Erythroblast (primary cell): ENCODE results near the gene SORT1.

Experiments used
- GATA1 ChIP-seq: IDR thresholded peaks from 2 replicates; pipeline ENCODE4 v1.6.1; 2011; ENCODE audit warnings: low read depth, mild to moderate bottlenecking, control low read depth, low read length, moderate library complexity
- POLR2A ChIP-seq: IDR thresholded peaks from 2 replicates; pipeline ENCODE4 v1.6.1; 2011; ENCODE audit warnings: mild to moderate bottlenecking, low read length

- TF ChIP-seq POLR2A: no peak
- no peak for TF ChIP-seq GATA1
Observed at GRCh38 chr1:109356505-109356904, 41.2 kb downstream of the SORT1 start.
